Globus pallidus (tissue), 1 donor: Measurements from ENCODE around the gene FRG1.
"Not testable (repeated sequence)": the region's sequence is repeated elsewhere in the genome, so short reads cannot be mapped to it uniquely, and the experiment has no call there.

ENCODE experiments used
- DNase-seq: peaks from one replicate; pipeline ENCODE4 v3.0.0-alpha.2; 2015; ENCODE audit warnings: low spot score

The FRG1 gene

GRCh38 chr4:189985651-189986243, 45.1 kb downstream of the FRG1 start:
- not testable (repeated sequence) for DNase-seq

- no peak for DNase-seq
These were observed 48.3 kb downstream of the FRG1 start for GRCh38 chr4:189988877-189989431.

- DNase-seq, result not testable (repeated sequence)
These were observed 49.3 kb downstream of the FRG1 start for GRCh38 chr4:189989941-189990340.
